22Rv1 (cell line): Measurements from ENCODE around the gene AVPI1.

Source experiments
- ZFX ChIP-seq: fragments of 450-650 bp; IDR thresholded peaks from 2 replicates; pipeline ENCODE4 v1.6.1; 2017; ENCODE audit warnings: antibody characterized with exemption, borderline replicate concordance
- TF ChIP-seq, protein P1 (sequence below): fragments of 450-650 bp; IDR thresholded peaks from 2 replicates; pipeline ENCODE4 v1.5.1; 2017; ENCODE audit warnings: mild to moderate bottlenecking

DNA sequence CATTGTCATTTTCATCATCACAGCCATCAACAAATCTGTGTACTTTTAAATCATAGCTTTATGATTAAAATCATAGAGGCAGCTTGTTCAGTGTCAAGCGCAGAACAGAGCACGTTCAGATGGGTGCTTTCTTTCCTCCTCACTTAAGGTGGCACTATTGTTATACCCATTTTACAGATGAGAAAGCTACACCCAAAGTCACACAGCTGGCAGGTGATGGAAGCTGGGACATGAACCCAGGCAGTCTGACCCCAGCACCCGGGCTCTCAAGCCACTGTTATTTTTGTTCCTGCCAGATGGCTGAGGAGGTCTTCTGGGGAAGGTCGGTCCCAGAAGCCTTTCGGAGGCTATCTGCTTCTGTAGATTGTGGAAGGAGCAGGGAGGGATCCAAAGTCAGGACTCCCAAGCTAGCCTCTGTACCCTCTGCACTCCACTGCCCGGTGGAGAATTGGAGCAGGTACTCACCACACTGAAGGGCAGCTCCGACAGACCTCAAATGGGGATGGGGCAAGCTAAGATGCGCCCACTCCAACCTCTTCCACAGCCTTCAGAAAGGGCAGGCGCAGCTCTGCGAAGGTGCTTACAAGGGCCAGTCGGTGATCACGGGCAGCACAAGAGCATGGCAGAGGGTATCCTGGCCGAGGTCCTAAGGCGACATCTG lies 610 bp downstream of the AVPI1 start:
- TF ChIP-seq, protein P1, sequence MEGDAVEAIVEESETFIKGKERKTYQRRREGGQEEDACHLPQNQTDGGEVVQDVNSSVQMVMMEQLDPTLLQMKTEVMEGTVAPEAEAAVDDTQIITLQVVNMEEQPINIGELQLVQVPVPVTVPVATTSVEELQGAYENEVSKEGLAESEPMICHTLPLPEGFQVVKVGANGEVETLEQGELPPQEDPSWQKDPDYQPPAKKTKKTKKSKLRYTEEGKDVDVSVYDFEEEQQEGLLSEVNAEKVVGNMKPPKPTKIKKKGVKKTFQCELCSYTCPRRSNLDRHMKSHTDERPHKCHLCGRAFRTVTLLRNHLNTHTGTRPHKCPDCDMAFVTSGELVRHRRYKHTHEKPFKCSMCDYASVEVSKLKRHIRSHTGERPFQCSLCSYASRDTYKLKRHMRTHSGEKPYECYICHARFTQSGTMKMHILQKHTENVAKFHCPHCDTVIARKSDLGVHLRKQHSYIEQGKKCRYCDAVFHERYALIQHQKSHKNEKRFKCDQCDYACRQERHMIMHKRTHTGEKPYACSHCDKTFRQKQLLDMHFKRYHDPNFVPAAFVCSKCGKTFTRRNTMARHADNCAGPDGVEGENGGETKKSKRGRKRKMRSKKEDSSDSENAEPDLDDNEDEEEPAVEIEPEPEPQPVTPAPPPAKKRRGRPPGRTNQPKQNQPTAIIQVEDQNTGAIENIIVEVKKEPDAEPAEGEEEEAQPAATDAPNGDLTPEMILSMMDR = no peak
- TF ChIP-seq ZFX = no peak
